ENCODE results near the gene NIT1. TPM values are rescaled to one million over a fixed set of nuclear protein-coding genes. Genes with fewer than 3 reads are reported as not detected.
A peak's percentile ranks its signal among the peaks of the same experiment; 100 is the strongest.

The NIT1 gene
- total and polyA plus RNA-seq, 2 of the 13 experiments (the other 11 are each of a cell fraction or from before 2014, with no cell fraction given) = 22.7 to 31.0 TPM

- TF ChIP-seq TSC22D2 (CRISPR knock-in tag; IDR thresholded peaks at IDR 0.05; ENCODE audit: borderline replicate concordance) = no peak
- no peak for TF ChIP-seq RBAK (CRISPR knock-in tag; IDR thresholded peaks at IDR 0.05)
- TF ChIP-seq, protein P1, sequence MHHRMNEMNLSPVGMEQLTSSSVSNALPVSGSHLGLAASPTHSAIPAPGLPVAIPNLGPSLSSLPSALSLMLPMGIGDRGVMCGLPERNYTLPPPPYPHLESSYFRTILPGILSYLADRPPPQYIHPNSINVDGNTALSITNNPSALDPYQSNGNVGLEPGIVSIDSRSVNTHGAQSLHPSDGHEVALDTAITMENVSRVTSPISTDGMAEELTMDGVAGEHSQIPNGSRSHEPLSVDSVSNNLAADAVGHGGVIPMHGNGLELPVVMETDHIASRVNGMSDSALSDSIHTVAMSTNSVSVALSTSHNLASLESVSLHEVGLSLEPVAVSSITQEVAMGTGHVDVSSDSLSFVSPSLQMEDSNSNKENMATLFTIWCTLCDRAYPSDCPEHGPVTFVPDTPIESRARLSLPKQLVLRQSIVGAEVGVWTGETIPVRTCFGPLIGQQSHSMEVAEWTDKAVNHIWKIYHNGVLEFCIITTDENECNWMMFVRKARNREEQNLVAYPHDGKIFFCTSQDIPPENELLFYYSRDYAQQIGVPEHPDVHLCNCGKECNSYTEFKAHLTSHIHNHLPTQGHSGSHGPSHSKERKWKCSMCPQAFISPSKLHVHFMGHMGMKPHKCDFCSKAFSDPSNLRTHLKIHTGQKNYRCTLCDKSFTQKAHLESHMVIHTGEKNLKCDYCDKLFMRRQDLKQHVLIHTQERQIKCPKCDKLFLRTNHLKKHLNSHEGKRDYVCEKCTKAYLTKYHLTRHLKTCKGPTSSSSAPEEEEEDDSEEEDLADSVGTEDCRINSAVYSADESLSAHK (CRISPR knock-in tag; IDR thresholded peaks at IDR 0.05; ENCODE audit: borderline replicate concordance) = no peak
- TF ChIP-seq PHF5A (CRISPR knock-in tag; IDR thresholded peaks at IDR 0.05; ENCODE audit: low read depth, unreplicated experiment) = no peak
- no peak for TF ChIP-seq ZFP62 (CRISPR knock-in tag; IDR thresholded peaks at IDR 0.05)
- no peak for TF ChIP-seq CBFB (CRISPR knock-in tag; IDR thresholded peaks at IDR 0.05)
- TF ChIP-seq, protein P2, sequence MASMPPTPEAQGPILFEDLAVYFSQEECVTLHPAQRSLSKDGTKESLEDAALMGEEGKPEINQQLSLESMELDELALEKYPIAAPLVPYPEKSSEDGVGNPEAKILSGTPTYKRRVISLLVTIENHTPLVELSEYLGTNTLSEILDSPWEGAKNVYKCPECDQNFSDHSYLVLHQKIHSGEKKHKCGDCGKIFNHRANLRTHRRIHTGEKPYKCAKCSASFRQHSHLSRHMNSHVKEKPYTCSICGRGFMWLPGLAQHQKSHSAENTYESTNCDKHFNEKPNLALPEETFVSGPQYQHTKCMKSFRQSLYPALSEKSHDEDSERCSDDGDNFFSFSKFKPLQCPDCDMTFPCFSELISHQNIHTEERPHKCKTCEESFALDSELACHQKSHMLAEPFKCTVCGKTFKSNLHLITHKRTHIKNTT (CRISPR knock-in tag; IDR thresholded peaks at IDR 0.05) = no peak
- no peak for TF ChIP-seq ZNF30 (CRISPR knock-in tag; IDR thresholded peaks at IDR 0.05)
- no peak for TF ChIP-seq NFYB (CRISPR knock-in tag; IDR thresholded peaks at IDR 0.05)
- TF ChIP-seq HNF4A (CRISPR knock-in tag; IDR thresholded peaks at IDR 0.05) = no peak
- no peak for TF ChIP-seq PCBP2 (optimal IDR thresholded peaks at IDR 0.05; ENCODE audit: low read depth, low read length, poor library complexity, severe bottlenecking)
- no peak for TF ChIP-seq SMAD9 (CRISPR knock-in tag; IDR thresholded peaks at IDR 0.05)
- TF ChIP-seq, protein P3, sequence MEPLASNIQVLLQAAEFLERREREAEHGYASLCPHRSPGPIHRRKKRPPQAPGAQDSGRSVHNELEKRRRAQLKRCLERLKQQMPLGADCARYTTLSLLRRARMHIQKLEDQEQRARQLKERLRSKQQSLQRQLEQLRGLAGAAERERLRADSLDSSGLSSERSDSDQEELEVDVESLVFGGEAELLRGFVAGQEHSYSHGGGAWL (CRISPR knock-in tag; IDR thresholded peaks at IDR 0.05) = no peak; the same call in 1 of the 2 replicates
- TF ChIP-seq RXRB (CRISPR knock-in tag; IDR thresholded peaks at IDR 0.05; ENCODE audit: borderline replicate concordance) = peak; percentile 35
- TF ChIP-seq, protein P4, sequence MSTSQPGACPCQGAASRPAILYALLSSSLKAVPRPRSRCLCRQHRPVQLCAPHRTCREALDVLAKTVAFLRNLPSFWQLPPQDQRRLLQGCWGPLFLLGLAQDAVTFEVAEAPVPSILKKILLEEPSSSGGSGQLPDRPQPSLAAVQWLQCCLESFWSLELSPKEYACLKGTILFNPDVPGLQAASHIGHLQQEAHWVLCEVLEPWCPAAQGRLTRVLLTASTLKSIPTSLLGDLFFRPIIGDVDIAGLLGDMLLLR (CRISPR knock-in tag; IDR thresholded peaks at IDR 0.05) = no peak
- peak; percentile 78; the same call in 1 of the 2 replicates for TF ChIP-seq NR2C2 (CRISPR knock-in tag; IDR thresholded peaks at IDR 0.05; ENCODE audit: borderline replicate concordance)
- no peak for TF ChIP-seq ZNF530 (CRISPR knock-in tag; IDR thresholded peaks at IDR 0.05; ENCODE audit: low read depth)
- TF ChIP-seq SAP130 (CRISPR knock-in tag; IDR thresholded peaks at IDR 0.05; ENCODE audit: low read depth) = peak; percentile 90
- peak; percentile 69 for TF ChIP-seq UBTF (CRISPR knock-in tag; IDR thresholded peaks at IDR 0.05)
- no peak for TF ChIP-seq PRMT3 (CRISPR knock-in tag; IDR thresholded peaks at IDR 0.05; ENCODE audit: borderline replicate concordance, low read depth)
- no peak for TF ChIP-seq ZFAT (CRISPR knock-in tag; conservative IDR thresholded peaks at IDR 0.05)
- peak; percentile 83; the same call in 1 of the 2 replicates for TF ChIP-seq ZNF350 (CRISPR knock-in tag; IDR thresholded peaks at IDR 0.05; ENCODE audit: borderline replicate concordance, low read depth)
- 0 out of 2 replicates have a peak, but pooled peaks have one; percentile 25 for TF ChIP-seq JUND (CRISPR knock-in tag; IDR thresholded peaks at IDR 0.05)
- 0 out of 2 replicates have a peak, but pooled peaks have one; percentile 46 for TF ChIP-seq HES4 (CRISPR knock-in tag; IDR thresholded peaks at IDR 0.05; ENCODE audit: borderline replicate concordance)
These were observed 35.9 kb downstream of the NIT1 start, which contains the start of gene UFC1 (continued) for GRCh38 chr1:161153682-161154337.
